ENCODE data around the gene CDRT15.

DNA sequence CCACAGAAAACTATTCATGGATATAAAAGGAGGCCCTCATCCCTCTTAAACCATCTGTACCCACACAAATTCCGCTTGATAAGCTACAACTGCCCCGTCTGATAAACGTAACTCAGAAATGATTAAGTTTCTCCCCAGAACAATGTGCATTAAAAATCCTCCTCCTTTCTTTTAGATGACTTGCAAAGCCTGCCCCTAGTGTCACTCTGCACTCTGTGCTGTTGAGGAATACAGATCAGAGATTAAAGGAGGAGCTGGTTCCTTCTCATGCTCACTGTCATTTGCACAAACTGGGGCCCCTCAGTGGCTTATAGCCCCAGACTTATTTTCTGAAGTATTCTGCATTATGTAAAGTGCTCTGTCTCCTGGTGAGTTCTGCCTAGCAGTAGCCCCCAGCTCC lies 33.3 kb downstream of the CDRT15 start:
- TF ChIP-seq, protein P1, sequence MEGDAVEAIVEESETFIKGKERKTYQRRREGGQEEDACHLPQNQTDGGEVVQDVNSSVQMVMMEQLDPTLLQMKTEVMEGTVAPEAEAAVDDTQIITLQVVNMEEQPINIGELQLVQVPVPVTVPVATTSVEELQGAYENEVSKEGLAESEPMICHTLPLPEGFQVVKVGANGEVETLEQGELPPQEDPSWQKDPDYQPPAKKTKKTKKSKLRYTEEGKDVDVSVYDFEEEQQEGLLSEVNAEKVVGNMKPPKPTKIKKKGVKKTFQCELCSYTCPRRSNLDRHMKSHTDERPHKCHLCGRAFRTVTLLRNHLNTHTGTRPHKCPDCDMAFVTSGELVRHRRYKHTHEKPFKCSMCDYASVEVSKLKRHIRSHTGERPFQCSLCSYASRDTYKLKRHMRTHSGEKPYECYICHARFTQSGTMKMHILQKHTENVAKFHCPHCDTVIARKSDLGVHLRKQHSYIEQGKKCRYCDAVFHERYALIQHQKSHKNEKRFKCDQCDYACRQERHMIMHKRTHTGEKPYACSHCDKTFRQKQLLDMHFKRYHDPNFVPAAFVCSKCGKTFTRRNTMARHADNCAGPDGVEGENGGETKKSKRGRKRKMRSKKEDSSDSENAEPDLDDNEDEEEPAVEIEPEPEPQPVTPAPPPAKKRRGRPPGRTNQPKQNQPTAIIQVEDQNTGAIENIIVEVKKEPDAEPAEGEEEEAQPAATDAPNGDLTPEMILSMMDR (IDR thresholded peaks at IDR 0.05) = no peak
- TF ChIP-seq EP300 (IDR thresholded peaks at IDR 0.05) = no peak

Measured in sigmoid colon (tissue), 4 donors.